ENCODE measurements around the gene GATA2. TPM values are rescaled to one million over a fixed set of nuclear protein-coding genes. Genes with fewer than 3 reads are reported as not detected.

The GATA2 gene
- total RNA-seq, 1 donor from 2014 or later: not detected

- DNase-seq: no peak
- Mint-ChIP-seq H3K4me3 (no peak overlapping the region), H3K27ac (no peak overlapping the region), H3K4me1 (no peaks in the 10 kb centered on the region), H3K36me3 (ENCODE audit: low read depth) (no peaks in the 10 kb centered on the region), H3K9me3 (no peaks in the 10 kb centered on the region), H3K27me3 (peaks cover 6% of the 10 kb centered on the region)
- intact Hi-C loops (cut with micrococcal nuclease): no loop called here
- no peak for ATAC-seq (ENCODE audit: low read depth)
- ChIA-PET CTCF (no interaction called here), POLR2A (no interaction called here)
- TF ChIP-seq CTCF (IDR thresholded peaks at IDR 0.05): no peak
Measured at GRCh38 chr3:128464188-128464587, 28.8 kb downstream of the GATA2 start.

- Mint-ChIP-seq H3K27me3 (peaks cover 6% of the 10 kb centered on the region), H3K36me3 (ENCODE audit: low read depth) (no peaks in the 10 kb centered on the region), H3K4me1 (no peaks in the 10 kb centered on the region), H3K4me3 (no peak overlapping the region), H3K27ac (no peak overlapping the region), H3K9me3 (no peaks in the 10 kb centered on the region)
- intact Hi-C loops (cut with micrococcal nuclease): no loop called here
- TF ChIP-seq CTCF (IDR thresholded peaks at IDR 0.05): no peak
- CTCF ChIA-PET: no interaction called here
- DNase-seq: no peak
- ATAC-seq (ENCODE audit: low read depth): no peak
- POLR2A ChIA-PET: no interaction called here
Measured at GRCh38 chr3:128463771-128464170, 29.2 kb downstream of the GATA2 start.

GRCh38 chr3:128463354-128463753 lies 29.6 kb downstream of the GATA2 start:
- no peak for TF ChIP-seq CTCF (IDR thresholded peaks at IDR 0.05)
- no peak overlapping the region for H3K4me3 Mint-ChIP-seq
- no peak overlapping the region for H3K27ac Mint-ChIP-seq
- no peak for DNase-seq
- no peaks in the 10 kb centered on the region for H3K4me1 Mint-ChIP-seq
- H3K27me3 Mint-ChIP-seq: peaks cover 6% of the 10 kb centered on the region
- intact Hi-C loops (cut with micrococcal nuclease): no loop called here
- no peaks in the 10 kb centered on the region for H3K9me3 Mint-ChIP-seq
- no peaks in the 10 kb centered on the region for H3K36me3 Mint-ChIP-seq (ENCODE audit: low read depth)
- no peak for ATAC-seq (ENCODE audit: low read depth)
- ChIA-PET CTCF (no interaction called here), POLR2A (no interaction called here)

- DNase-seq (no peak), ATAC-seq (ENCODE audit: low read depth) (no peak)
- Mint-ChIP-seq H3K9me3 (no peaks in the 10 kb centered on the region), H3K27ac (no peak overlapping the region), H3K27me3 (peaks cover 7% of the 10 kb centered on the region), H3K36me3 (ENCODE audit: low read depth) (no peaks in the 10 kb centered on the region), H3K4me3 (no peak overlapping the region), H3K4me1 (no peaks in the 10 kb centered on the region)
- no peak for TF ChIP-seq CTCF (IDR thresholded peaks at IDR 0.05)
- intact Hi-C loops (cut with micrococcal nuclease): no loop called here
- ChIA-PET CTCF (no interaction called here), POLR2A (no interaction called here)
Measured at GRCh38 chr3:128462931-128463330, 30.1 kb downstream of the GATA2 start.

- H3K9me3 Mint-ChIP-seq: no peaks in the 10 kb centered on the region
- no peak overlapping the region for H3K27ac Mint-ChIP-seq
- TF ChIP-seq CTCF (IDR thresholded peaks at IDR 0.05): no peak
- ATAC-seq (ENCODE audit: low read depth): no peak
- intact Hi-C loops (cut with micrococcal nuclease): no loop called here
- no peaks in the 10 kb centered on the region for H3K4me1 Mint-ChIP-seq
- H3K4me3 Mint-ChIP-seq: no peak overlapping the region
- CTCF ChIA-PET: no interaction called here
- POLR2A ChIA-PET: no interaction called here
- no peak for DNase-seq
- no peaks in the 10 kb centered on the region for H3K36me3 Mint-ChIP-seq (ENCODE audit: low read depth)
- peaks cover 12% of the 10 kb centered on the region for H3K27me3 Mint-ChIP-seq
Measured at GRCh38 chr3:128462341-128462910, 30.6 kb downstream of the GATA2 start.

All from activated B cell treated with CpG ODN at 0.5 μM for 24 hours (primary cell).